Liver (tissue), 9 donors: ENCODE data around the gene ADGRG1. TPM values are rescaled to one million over a fixed set of nuclear protein-coding genes. Genes with fewer than 3 reads are reported as not detected.
A peak's percentile ranks its signal among the peaks of the same experiment; 100 is the strongest.
"Not testable (repeated sequence)": the region's sequence is repeated elsewhere in the genome, so short reads cannot be mapped to it uniquely, and the experiment has no call there.

Experiments
- DNase-seq: peaks from one replicate; pipeline ENCODE4 v3.0.0-alpha.2; 2017; ENCODE audit warnings: low spot score
- H3K27ac ChIP-seq, 2 donors: one replicate each; pipeline ENCODE4 v1.7.0; 2013; ENCODE audit warnings: inconsistent platforms in 2 of 2, low read length in 2 of 2, control low read depth in 1 of 2, low read depth in 1 of 2, mild to moderate bottlenecking in 1 of 2
- H3K27me3 ChIP-seq, 4 donors: one replicate each; pipeline versions ENCODE4 v1.6.1 to v1.7.0; 2013; ENCODE audit warnings: low read length in 3 of 4, inconsistent platforms in 1 of 4, mild to moderate bottlenecking in 1 of 4, moderate library complexity in 1 of 4; ENCODE audit not compliant: control insufficient read depth in 4 of 4, insufficient read depth in 4 of 4
- H3K36me3 ChIP-seq, 4 donors: one replicate each; pipeline versions ENCODE4 v1.6.1 to v1.7.0; 2013; ENCODE audit warnings: low read length in 3 of 4, mild to moderate bottlenecking in 3 of 4, low read depth in 1 of 4, moderate library complexity in 1 of 4; ENCODE audit not compliant: control insufficient read depth in 4 of 4, insufficient read depth in 3 of 4
- H3K4me1 ChIP-seq, 4 donors: one replicate each; pipeline versions ENCODE4 v1.6.1 to v1.7.0; 2013; ENCODE audit warnings: low read length in 3 of 4, mild to moderate bottlenecking in 3 of 4, moderate library complexity in 1 of 4; ENCODE audit not compliant: control insufficient read depth in 4 of 4, insufficient read depth in 4 of 4
- H3K4me3 ChIP-seq, 3 donors: one replicate each; pipeline versions ENCODE4 v1.6.1 to v1.7.0; 2013; ENCODE audit warnings: low read length in 3 of 3, control low read depth in 1 of 3, low read depth in 1 of 3, mild to moderate bottlenecking in 1 of 3
- H3K9ac ChIP-seq, 2 donors: one replicate each; pipeline ENCODE4 v1.7.0; 2013; ENCODE audit warnings: low read length in 2 of 2, mild to moderate bottlenecking in 2 of 2, moderate library complexity in 2 of 2, control low read depth in 1 of 2, low read depth in 1 of 2
- H3K9me3 ChIP-seq, 4 donors: one replicate each; pipeline versions ENCODE4 v1.6.1 to v1.7.0; 2013; ENCODE audit warnings: low read length in 3 of 4; ENCODE audit not compliant: control insufficient read depth in 4 of 4
- CTCF ChIP-seq: fragments of 150-350 bp; IDR thresholded peaks from 2 replicates; pipeline ENCODE4 v1.5.1; 2017; ENCODE audit warnings: improper control_type of control experiment, low read depth, low read length; ENCODE audit not compliant: missing input control
- FOXA1 ChIP-seq: IDR thresholded peaks from 2 replicates; pipeline ENCODE4 v1.6.1; 2016; ENCODE audit warnings: antibody characterized with exemption
- FOXA2 ChIP-seq: IDR thresholded peaks from 2 replicates; pipeline ENCODE4 v1.6.1; 2016; ENCODE audit warnings: antibody characterized with exemption
- GABPA ChIP-seq, 2 donors: IDR thresholded peaks in 1 of 2; conservative IDR thresholded peaks in 1 of 2; 2 replicates each; pipeline ENCODE4 v1.6.1; 2016; ENCODE audit warnings: antibody characterized with exemption in 2 of 2, mild to moderate bottlenecking in 1 of 2, moderate library complexity in 1 of 2
- HNF4A ChIP-seq, 2 donors: conservative IDR thresholded peaks; 2 replicates each; pipeline ENCODE4 v1.6.1; 2016; ENCODE audit warnings: antibody characterized with exemption in 2 of 2, mild to moderate bottlenecking in 2 of 2
- MAX ChIP-seq: IDR thresholded peaks from 2 replicates; pipeline ENCODE4 v1.6.1; 2016; ENCODE audit warnings: antibody characterized with exemption
- NR2F2 ChIP-seq: IDR thresholded peaks from 2 replicates; pipeline ENCODE4 v1.6.1; 2016; ENCODE audit warnings: antibody characterized with exemption
- RAD21 ChIP-seq, 2 donors: IDR thresholded peaks; 2 replicates each; pipeline ENCODE4 v1.6.1; 2016; ENCODE audit warnings: antibody characterized with exemption in 2 of 2, mild to moderate bottlenecking in 2 of 2
- RXRA ChIP-seq, 2 donors: IDR thresholded peaks; 2 replicates each; pipeline ENCODE4 v1.6.1; 2017 to 2018; ENCODE audit warnings: antibody characterized with exemption in 2 of 2, mild to moderate bottlenecking in 1 of 2
- TAF1 ChIP-seq: conservative IDR thresholded peaks from 2 replicates; pipeline ENCODE4 v1.6.1; 2016; ENCODE audit warnings: antibody characterized with exemption, mild to moderate bottlenecking
- ZBTB33 ChIP-seq: IDR thresholded peaks from 2 replicates; pipeline ENCODE4 v1.6.1; 2016; ENCODE audit warnings: antibody characterized with exemption
- WGBS: extraction: QIAGEN DNeasy Blood & Tissue Kit; methylation state at CpG from one replicate; pipeline ENCODE4 v1.1.7; 2013; 5-methylcytosine and 5-hydroxymethylcytosine counted together
- polyA plus RNA-seq, 2 donors: library from polyadenylated mRNA; stranded (reverse) in 1 of 2; unstranded in 1 of 2; fragments of 200-250 nt in 1 of 2; fragments of >200 nt in 1 of 2; fragmentation: Nextera tagmentation in 1 of 2; extraction: Ambion mirVana in 1 of 2; gene quantifications; one replicate each; pipeline versions ENCODE4 v1.2.1 to v1.2.3, GENCODE V29; 2013 to 2015
- total RNA-seq, 2 donors: library from RNA; depleted of rRNA; stranded (reverse); fragments of >200 nt; gene quantifications; one replicate each; pipeline ENCODE4 v1.2.3, GENCODE V29; 2014
- donor health status: healthy.
- donor health status: healthy.
- donor health status: healthy.
- donor health status: healthy.
- donor health status: healthy.

The ADGRG1 gene
- total and polyA plus RNA-seq, 4 donors, result 1.7 to 3.3 (median 2.0) TPM

GRCh38 chr16:57594531-57595031 lies 33.8 kb upstream of the ADGRG1 start:
- no peak overlapping the region for H3K27ac ChIP-seq
- no peak overlapping the region for H3K4me3 ChIP-seq
- H3K4me1 ChIP-seq, result peaks cover 0 to 6% (median 0%) of the 10 kb centered on the region in 4 donors
- H3K9ac ChIP-seq, result no peak overlapping the region
- 68% methylated on average over 4 of the region's 4 CpGs for WGBS
- no peaks in the 10 kb centered on the region for H3K27me3 ChIP-seq
- no peaks in the 10 kb centered on the region for H3K9me3 ChIP-seq
- H3K36me3 ChIP-seq, result no peaks in the 10 kb centered on the region
- DNase-seq, result no peak
- TF ChIP-seq GABPA (IDR thresholded peaks at IDR 0.05 in 1 of 2, conservative IDR thresholded peaks at IDR 0.05 in 1 of 2) (no peak), NR2F2 (no peak), RXRA (IDR thresholded peaks at IDR 0.05) (no peak), FOXA2 (no peak), TAF1 (no peak)

- not testable (repeated sequence) for H3K9me3 ChIP-seq, H3K9ac ChIP-seq, H3K4me1 ChIP-seq, H3K27me3 ChIP-seq, H3K27ac ChIP-seq, H3K36me3 ChIP-seq, H3K4me3 ChIP-seq, DNase-seq
- WGBS, result 64% methylated on average over 4 of the region's 4 CpGs
Measured at GRCh38 chr16:57596234-57596633, 32.2 kb upstream of the ADGRG1 start.

- TF ChIP-seq ZBTB33 (no peak), FOXA2 (no peak)
- H3K9me3 ChIP-seq, result no peaks in the 10 kb centered on the region
- DNase-seq, result no peak
- H3K9ac ChIP-seq, result no peak overlapping the region
- peaks cover 0 to 8% (median 2%) of the 10 kb centered on the region in 4 donors for H3K4me1 ChIP-seq
- no peaks in the 10 kb centered on the region for H3K36me3 ChIP-seq
- no peak overlapping the region for H3K4me3 ChIP-seq
- no peaks in the 10 kb centered on the region for H3K27me3 ChIP-seq
- no peak overlapping the region for H3K27ac ChIP-seq
Measured at GRCh38 chr16:57598437-57598836, 30.0 kb upstream of the ADGRG1 start.

GRCh38 chr16:57600048-57600835 lies 28.2 kb upstream of the ADGRG1 start:
- peak; percentile 83 for TF ChIP-seq CTCF
- peak in 1 of 2 donors; percentile 48 for TF ChIP-seq RXRA (IDR thresholded peaks at IDR 0.05)
- peak; percentile 75 to 86 for TF ChIP-seq RAD21 (IDR thresholded peaks at IDR 0.05)
- no peak for TF ChIP-seq MAX
- TF ChIP-seq HNF4A (conservative IDR thresholded peaks at IDR 0.05), result no peak
- TF ChIP-seq FOXA1, result no peak
- DNase-seq, result peak; percentile 67
- no peak overlapping the region for H3K9ac ChIP-seq
- no peak overlapping the region for H3K27ac ChIP-seq
- H3K4me1 ChIP-seq, result peaks cover 0 to 8% (median 2%) of the 10 kb centered on the region in 4 donors
- no peaks in the 10 kb centered on the region for H3K27me3 ChIP-seq
- WGBS, result 21% methylated on average over 12 of the region's 12 CpGs
- no peaks in the 10 kb centered on the region for H3K9me3 ChIP-seq
- H3K4me3 ChIP-seq, result no peak overlapping the region
- no peaks in the 10 kb centered on the region for H3K36me3 ChIP-seq
